Cardiac muscle cell (in vitro differentiated cells and primary cell): ENCODE data around the gene STXBP5. TPM values are rescaled to one million over a fixed set of nuclear protein-coding genes. Genes with fewer than 3 reads are reported as not detected.

Experiments used
- DNase-seq, 2 donors: peaks; one replicate each; pipeline versions ENCODE4 v3.0.0 to v3.0.0-alpha.2; 2010 to 2017; ENCODE audit warnings: low read depth in 1 of 2, low spot score in 1 of 2
- H3K27ac ChIP-seq: fragments of 200-600 bp; sonication (generic); 2 replicates; pipeline ENCODE4 v1.5.1; 2016
- H3K27me3 ChIP-seq: fragments of 200-600 bp; sonication (generic); 2 replicates; pipeline ENCODE4 v1.6.0; 2016; ENCODE audit warnings: control low read depth
- H3K36me3 ChIP-seq: fragments of 200-600 bp; sonication (generic); 2 replicates; pipeline ENCODE4 v1.5.1; 2016; ENCODE audit warnings: control low read depth
- H3K4me1 ChIP-seq: fragments of 200-600 bp; sonication (generic); 2 replicates; pipeline ENCODE4 v1.8.1; 2017; ENCODE audit warnings: low read depth, mild to moderate bottlenecking, mixed run types
- H3K4me3 ChIP-seq: fragments of 200-600 bp; sonication (generic); 2 replicates; pipeline ENCODE4 v1.5.1; 2016; ENCODE audit warnings: mild to moderate bottlenecking
- H3K9me3 ChIP-seq: fragments of 200-600 bp; sonication (generic); 2 replicates; pipeline ENCODE4 v1.5.1; 2017; ENCODE audit warnings: low read depth, mild to moderate bottlenecking, control low read depth
- CTCF ChIP-seq: IDR thresholded peaks from 2 replicates; pipeline ENCODE4 v1.5.1; 2012; ENCODE audit warnings: low read depth, mild to moderate bottlenecking, low read length
- polyA plus RNA-seq: library from polyadenylated mRNA; unstranded; fragments of >200 nt; fragmentation: Nextera tagmentation; extraction: Ambion mirVana; gene quantifications from 2 replicates; pipeline ENCODE4 v1.2.1, GENCODE V29; 2016
- total RNA-seq: library from RNA; depleted of rRNA; stranded (reverse); fragments of >200 nt; gene quantifications from 2 replicates; pipeline ENCODE4 v1.2.3, GENCODE V29; 2016

Gene STXBP5
- total and polyA plus RNA-seq, 2 experiments from 2014 or later = 2.9 to 5.3 TPM

DNA sequence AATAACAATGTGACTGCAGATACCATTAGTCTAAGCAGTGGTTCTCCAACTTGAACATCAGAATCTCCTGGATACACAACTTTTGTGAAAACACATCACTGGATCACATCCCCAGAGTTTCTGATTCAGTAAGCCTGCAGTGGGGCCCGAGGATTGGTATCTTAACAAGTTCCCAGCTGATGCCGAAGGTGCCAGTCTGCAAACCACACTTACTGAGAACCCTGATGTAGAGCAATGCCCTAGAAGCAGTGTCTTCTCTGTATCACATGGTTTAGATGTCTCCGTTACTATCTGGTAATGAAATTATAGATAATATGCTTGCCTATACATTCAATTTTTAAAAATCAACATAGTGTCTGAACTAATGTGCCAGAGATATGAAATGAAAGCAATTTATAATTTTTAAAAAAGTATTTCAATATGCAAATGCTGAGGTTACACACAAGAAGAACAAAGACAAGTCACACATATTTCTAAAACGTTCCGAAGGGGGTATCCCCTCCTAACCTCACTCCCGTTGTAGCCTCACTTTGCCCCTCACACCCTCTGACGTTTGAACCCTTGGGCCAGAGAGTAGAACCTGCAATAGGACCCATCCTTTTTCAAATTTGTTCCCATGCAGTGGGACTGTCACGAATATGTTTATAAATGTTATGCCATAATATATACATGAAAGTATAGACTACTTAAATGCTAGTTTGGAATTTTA is 188.9 kb downstream of the STXBP5 start:
- Histone ChIP-seq H3K4me3 (no peak overlapping the region), H3K27me3 (no peaks in the 10 kb centered on the region)
- DNase-seq = no peak

DNA sequence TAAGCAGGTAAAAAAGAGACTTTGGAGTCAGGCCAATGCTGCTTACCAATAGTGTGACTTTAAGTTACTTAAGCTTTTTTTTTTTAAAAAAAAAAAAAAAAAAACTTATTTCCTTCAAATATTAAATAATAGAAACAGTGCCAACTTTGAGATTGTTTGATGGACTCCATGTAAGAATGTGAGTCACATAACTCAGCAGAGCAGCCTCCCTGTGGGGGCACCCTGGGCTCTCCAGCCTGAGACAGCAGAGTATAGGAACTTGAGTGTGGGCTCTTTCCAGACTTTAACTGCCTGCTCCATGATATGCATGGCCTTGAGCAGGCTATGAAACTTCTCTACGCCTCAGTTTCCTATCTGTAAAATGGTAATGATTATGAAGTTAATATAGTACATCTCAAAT is 190.9 kb downstream of the STXBP5 start:
- H3K36me3 ChIP-seq = no peaks in the 10 kb centered on the region

More for the DNA sequence above, 188.9 kb downstream of the STXBP5 start:
- Histone ChIP-seq H3K9me3 (no peaks in the 10 kb centered on the region), H3K36me3 (no peaks in the 10 kb centered on the region), H3K4me1 (no peaks in the 10 kb centered on the region), H3K27ac (no peak overlapping the region)
- no peak for TF ChIP-seq CTCF

DNA sequence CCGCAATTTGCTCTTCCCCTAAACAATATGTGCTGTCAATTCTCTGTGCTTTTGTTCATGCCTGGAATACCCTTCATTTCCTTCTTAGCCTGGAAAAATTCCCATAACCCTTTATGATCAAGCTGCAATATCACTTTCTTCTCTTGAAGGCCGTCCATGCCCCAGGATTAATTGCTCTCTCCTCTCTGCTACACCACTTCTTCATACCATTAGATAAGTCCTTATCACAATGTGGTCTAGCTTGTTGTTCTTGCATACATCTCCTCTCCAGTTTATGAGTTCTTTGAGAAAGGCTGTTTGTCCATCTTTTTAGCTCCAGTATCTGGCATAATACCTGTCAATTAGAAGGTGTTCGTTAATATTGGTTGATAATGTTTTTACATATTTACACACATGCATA is 193.1 kb downstream of the STXBP5 start:
- Histone ChIP-seq H3K4me1 (no peaks in the 10 kb centered on the region), H3K36me3 (no peaks in the 10 kb centered on the region), H3K27ac (no peak overlapping the region), H3K4me3 (no peak overlapping the region), H3K9me3 (no peaks in the 10 kb centered on the region), H3K27me3 (no peaks in the 10 kb centered on the region)
- DNase-seq = no peak
- no peak for TF ChIP-seq CTCF

More for the DNA sequence above, 190.9 kb downstream of the STXBP5 start:
- no peaks in the 10 kb centered on the region for H3K4me1 ChIP-seq
- H3K27me3 ChIP-seq = no peaks in the 10 kb centered on the region
- no peak for TF ChIP-seq CTCF
- H3K9me3 ChIP-seq = no peaks in the 10 kb centered on the region
- no peak overlapping the region for H3K27ac ChIP-seq
- H3K4me3 ChIP-seq = no peak overlapping the region
- peak in 1 of 2 donors; percentile 26 for DNase-seq

DNA sequence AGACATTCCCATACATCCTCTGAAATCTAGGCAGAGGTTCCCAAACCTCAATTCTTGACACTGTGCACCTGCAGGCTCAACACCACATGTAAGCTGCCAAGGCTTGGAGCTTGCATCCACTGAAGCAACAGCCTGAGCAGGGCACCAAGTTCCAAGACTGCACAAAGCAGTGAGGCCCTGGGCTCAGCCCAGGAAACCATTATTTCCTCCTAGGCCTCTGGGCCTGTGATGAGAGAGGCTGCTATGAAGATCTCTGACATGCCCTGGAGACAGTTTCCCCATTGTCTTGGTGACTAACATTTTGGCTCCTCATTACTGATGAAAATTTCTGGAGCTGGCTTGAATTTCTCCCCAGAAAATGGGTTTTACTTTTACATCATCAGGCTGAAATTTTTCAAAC is 196.8 kb downstream of the STXBP5 start:
- H3K9me3 ChIP-seq = no peaks in the 10 kb centered on the region
- no peaks in the 10 kb centered on the region for H3K27me3 ChIP-seq
- no peak for DNase-seq
- no peak overlapping the region for H3K4me3 ChIP-seq
- TF ChIP-seq CTCF = no peak
- H3K4me1 ChIP-seq = no peaks in the 10 kb centered on the region
- H3K36me3 ChIP-seq = no peaks in the 10 kb centered on the region
- H3K27ac ChIP-seq = no peak overlapping the region

DNA sequence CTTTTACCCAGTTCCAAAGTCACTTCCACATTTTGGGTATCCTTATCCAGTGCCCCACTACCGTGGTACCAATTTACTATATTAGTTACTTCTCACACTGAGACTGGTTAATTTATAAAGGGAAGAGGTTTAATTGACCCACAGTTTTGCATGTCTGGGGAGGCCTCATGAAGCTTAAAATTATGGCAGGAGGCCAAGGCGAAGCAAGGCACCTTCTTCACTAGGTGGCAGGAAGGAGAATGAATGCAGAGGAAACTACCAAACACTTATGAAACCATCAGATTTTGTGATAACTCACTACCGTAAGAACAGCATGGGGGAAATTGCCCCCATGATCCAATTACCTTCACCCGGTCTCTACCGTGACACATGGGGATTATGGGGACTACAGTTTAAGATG is 197.6 kb downstream of the STXBP5 start:
- H3K36me3 ChIP-seq = no peaks in the 10 kb centered on the region
- no peak for TF ChIP-seq CTCF
- H3K9me3 ChIP-seq = no peaks in the 10 kb centered on the region

More for the DNA sequence above, 197.6 kb downstream of the STXBP5 start:
- H3K27me3 ChIP-seq = no peaks in the 10 kb centered on the region
- H3K27ac ChIP-seq = no peak overlapping the region
- no peak for DNase-seq
- no peaks in the 10 kb centered on the region for H3K4me1 ChIP-seq
- no peak overlapping the region for H3K4me3 ChIP-seq
